Stimulated activated CD4-positive, alpha-beta T cell treated with anti-CD3 and anti-CD28 coated beads, Interleukin-4, amount 100 ng/mL, for 1 hour (primary cell): ENCODE data around the gene TMA7B.
"Not testable (repeated sequence)": the region's sequence is repeated elsewhere in the genome, so short reads cannot be mapped to it uniquely, and the experiment has no call there.

ENCODE experiments used
- DNase-seq: peaks from one replicate; pipeline ENCODE4 v3.0.0-alpha.2; 2020

Gene TMA7B

DNA sequence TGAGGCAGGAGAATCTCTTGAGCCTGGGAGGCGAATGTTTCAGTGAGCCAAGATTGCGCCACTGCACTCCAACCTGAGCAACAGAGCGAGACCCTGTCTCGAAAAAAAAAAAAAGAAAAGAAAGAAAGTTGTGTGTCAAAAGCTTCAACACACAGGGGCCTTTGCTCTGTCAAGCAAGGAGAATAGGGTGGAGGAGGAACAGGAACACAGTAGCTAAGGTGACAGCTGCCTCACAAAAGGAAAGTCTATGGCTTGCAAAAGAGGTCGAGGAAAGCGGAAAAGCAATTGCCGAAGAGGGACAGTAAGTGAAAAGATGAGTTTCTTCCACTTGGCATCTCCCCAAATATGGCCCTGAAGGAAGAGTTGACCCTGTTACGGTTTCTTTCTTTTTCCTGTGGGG, 26.5 kb upstream of the TMA7B start:
- no peak for DNase-seq

DNA sequence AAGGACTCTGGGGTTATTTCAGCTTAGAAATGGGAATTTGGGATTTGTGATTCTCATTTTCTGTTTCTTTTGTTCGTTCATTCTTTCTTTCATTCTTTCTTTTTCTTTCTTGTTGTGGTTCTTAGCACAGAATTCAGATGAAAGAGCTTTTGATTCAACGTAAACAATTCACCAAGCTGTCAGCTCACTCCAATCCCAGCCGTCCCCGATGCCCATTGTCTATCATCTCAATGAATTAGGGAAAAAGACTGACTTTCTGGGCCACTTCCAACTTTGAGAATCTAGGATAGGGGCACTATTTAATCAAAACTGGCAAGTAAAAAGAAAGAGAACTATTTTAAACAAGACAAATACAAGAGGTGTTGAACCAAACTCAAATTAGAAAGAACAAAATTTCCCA, 25.1 kb upstream of the TMA7B start:
- DNase-seq: no peak

- no peak for DNase-seq
These were observed 24.6 kb upstream of the TMA7B start for GRCh38 chr22:39935612-39936011.

DNA sequence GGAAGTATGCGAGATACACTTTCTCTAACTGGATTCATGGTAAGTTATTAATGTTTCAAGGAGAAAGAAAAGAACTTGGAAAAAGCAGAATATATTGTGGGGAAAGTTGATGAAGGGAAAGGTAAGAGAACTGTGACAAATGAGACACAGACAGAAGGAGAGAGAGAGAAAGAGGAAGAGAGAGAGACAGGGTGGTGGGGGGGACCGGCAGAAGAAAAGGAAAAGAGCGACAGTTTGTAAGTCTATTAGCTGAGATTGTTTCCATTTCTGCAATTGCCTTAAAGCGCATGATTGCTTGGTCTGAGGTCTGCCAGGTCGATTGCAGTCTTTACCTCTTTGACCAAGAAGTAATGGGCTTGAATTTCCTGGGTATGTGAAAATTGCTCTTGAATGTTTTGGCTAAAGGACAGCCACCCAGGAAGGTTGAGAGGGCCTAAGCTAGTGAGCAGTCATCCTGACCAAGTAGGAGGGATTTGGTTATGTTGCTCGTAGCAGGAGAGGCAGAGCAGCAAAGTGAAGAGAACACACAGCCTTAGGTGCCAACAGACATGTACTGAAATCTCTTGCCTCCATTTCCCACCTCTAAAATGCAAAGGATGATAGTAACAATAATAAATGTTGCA, 23.6 kb upstream of the TMA7B start:
- DNase-seq: no peak

GRCh38 chr22:39937906-39938305, 22.3 kb upstream of the TMA7B start:
- no peak for DNase-seq

- peak; percentile 66 for DNase-seq
These were observed 21.6 kb upstream of the TMA7B start for GRCh38 chr22:39938509-39939111.

DNA sequence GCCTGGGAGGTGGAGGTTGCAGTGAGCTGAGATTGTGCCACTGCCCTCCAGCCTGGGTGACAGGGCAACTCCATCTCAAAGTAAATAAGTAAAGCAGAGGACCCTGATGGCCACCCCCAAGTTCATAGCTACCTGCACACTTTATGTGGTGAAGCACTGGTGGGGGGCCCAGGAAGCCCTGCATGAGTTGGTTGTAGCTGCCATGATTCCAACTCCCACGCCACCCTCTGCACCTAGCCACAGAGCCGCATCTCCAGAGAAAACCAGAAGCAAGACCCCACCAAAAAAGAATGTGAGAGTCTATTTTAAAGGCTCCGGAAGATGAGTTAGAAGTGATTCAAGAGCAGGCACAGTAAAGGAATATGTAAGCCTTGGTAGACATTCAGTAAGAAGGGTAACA, 20.4 kb upstream of the TMA7B start:
- no peak for DNase-seq

- DNase-seq: no peak
These were observed 19.4 kb upstream of the TMA7B start for GRCh38 chr22:39940757-39941305.

GRCh38 chr22:39941601-39942000, 18.6 kb upstream of the TMA7B start:
- no peak for DNase-seq

GRCh38 chr22:39942439-39943230, 17.6 kb upstream of the TMA7B start:
- DNase-seq: no peak

DNA sequence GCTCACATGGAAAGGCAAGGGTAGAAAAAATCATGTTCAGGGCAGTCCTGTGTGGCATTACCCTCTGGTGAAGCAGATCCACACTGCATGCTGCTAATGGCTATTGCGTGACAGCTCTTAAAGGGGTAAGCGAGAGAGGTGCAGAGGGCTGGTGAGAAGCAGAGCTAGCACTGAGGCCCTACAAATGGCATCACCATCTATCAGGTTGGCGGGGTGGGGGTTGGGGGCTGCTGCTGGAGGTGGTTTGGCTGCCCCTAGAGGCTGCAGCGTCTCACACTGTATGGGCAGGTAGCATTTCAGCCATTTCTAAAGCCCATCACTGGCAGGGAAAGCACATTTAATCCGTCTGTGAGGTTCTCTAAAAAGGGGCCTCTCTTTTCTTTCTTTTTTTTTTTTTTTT, 16.9 kb upstream of the TMA7B start:
- DNase-seq: peak; percentile 53

DNA sequence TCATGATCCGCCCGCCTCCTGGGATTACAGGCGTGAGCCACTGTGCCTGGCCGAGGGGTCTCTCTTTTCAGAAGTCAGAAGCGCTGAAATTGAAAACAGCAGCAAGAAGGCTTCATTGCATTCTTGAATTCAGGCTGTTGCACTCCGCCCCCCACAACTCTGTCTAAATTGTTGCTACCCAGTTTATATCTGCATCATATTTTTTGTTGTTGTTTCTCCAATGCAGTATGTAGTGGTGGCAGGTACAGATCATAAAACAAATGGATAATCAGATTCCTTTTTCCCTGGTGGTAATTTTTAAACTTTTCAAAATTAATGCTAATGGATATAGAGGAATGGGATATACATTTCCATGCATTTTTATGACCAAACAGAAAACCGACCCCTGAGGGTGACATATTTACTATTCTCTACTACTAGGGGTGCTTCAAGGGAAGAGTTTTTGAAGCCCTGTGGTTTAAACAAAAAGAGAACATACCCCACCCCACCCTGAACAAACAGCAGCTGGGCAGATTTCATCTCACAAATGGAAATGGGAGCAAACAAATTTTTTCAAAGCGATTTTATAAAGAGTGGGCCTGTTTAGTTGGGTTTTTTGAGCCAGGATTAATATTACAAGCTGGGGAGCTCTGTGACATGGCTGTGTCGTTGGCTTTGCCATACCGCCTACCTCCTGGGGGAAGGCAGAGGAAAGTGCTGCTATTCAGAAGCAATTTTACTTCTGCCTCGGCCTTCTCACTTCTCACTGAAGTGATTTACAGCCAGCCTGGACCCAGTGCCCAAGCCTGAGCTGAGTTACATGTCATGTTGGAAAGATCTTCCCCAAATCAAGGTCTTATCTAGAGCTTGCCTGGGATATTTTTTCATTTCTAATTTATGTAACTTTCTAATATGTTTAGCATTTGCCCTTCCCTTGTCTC, 16.0 kb upstream of the TMA7B start:
- DNase-seq: no peak

- no peak for DNase-seq
These were observed 14.1 kb upstream of the TMA7B start for GRCh38 chr22:39946126-39946502.

- DNase-seq: no peak
These were observed 13.5 kb upstream of the TMA7B start for GRCh38 chr22:39946503-39947219.

- DNase-seq: no peak
These were observed 12.7 kb upstream of the TMA7B start for GRCh38 chr22:39947220-39948216.

DNA sequence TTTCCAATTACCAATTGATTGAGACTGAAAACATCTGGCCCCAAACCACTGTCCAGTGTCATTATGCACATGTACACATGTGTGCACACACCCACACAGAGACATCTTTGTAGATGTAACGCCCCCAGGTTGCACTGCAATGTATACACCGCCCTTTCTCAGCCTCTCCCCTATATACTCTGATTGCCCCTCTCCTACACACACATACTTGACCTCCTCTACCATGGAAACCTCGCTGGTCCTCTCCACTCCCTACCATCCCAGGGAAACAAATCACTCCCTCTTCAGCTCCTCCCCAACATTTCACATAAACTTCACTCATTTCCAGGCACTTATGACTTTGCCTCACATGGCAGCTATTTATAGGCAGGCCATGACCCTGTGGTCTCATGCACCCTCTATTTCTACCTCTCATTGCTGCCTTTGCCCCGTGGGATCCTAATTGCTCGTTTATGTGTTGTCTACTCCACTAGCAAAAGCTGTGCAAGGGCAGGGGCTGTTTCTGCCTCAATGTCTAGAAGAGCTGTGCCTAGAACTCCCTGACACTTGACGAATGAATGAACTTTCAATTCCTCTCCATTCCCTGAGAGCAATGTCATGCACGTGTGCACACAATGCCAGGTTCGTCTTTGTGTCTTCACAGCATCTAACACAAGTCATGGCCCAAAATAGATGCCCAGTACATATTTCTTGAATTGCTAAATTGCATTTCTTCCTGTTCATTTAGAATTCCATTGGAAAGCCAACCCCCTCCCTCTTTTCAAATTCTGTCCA, 10.0 kb upstream of the TMA7B start:
- DNase-seq: no peak

DNA sequence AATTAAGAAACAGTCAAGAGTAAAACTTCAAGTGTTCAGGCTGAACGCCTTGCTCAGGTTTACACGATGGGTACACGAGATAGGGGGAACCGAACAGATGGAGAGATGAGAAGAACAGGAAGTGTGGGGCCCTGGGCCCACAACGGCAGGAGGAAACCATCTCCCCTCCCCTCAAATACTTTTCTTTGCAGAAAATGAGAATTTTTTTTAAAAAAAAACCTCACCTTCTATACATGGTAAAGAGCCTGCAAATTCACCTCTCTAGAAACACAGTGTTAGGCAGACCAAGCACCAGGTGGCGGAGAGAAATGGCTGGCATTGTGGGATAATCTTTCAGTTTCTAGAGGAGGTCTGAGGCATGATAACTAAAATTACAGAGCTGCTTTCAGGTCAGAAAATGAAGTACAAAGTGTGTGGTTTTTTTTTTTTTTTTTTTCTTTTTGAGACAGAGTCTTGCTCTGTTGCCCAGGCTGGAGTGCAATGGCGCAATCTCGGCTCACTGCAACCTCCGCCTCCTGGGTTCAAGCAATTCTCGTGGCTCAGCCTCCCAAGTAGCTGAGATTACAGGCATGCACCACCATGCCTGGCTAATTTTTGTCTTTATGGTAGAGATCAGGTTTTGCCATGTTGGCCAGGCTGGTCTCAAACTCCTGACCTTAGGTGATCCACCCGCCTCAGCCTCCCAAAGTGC, 8.4 kb upstream of the TMA7B start:
- DNase-seq: not testable (repeated sequence)

- no peak for DNase-seq
These were observed 7.8 kb upstream of the TMA7B start for GRCh38 chr22:39952347-39952746.

GRCh38 chr22:39953101-39953500, 7.1 kb upstream of the TMA7B start:
- DNase-seq: no peak
